ENCODE results near the gene NOXO1. TPM values are rescaled to one million over a fixed set of nuclear protein-coding genes. Genes with fewer than 3 reads are reported as not detected.
A peak's percentile ranks its signal among the peaks of the same experiment; 100 is the strongest.

NOXO1 gene
- total and polyA plus RNA-seq, 9 of the 15 experiments (the other 6 are each of a cell fraction or from before 2014, with no cell fraction given): not detected

- H3K9ac ChIP-seq (ENCODE audit: insufficient read depth in 1 of 2, low read depth in 2 of 2, low read length in 2 of 2): peak overlapping the region in 1 of 2 experiments; percentile 66; a peak in 2 of 4 replicates
- no peaks in the 10 kb centered on the region for H3K9me1 ChIP-seq (ENCODE audit: control insufficient read depth, insufficient read depth, low read length)
- no peaks in the 10 kb centered on the region for H3K36me3 ChIP-seq (ENCODE audit: control insufficient read depth, insufficient read depth, low read length)
- BruUV-seq (replicated peaks): no TSS peak
- H3K9me3 ChIP-seq (replicated peaks; ENCODE audit: control insufficient read depth, insufficient read depth, low read depth, low read length): no peaks in the 10 kb centered on the region
- no peak overlapping the region for H3K4me3 ChIP-seq
- peaks cover 3 to 53% of the 10 kb centered on the region in 2 experiments; a peak in 4 of 5 replicates for H3K4me1 ChIP-seq (replicated peaks in 1 of 2; ENCODE audit: control insufficient read depth in 2 of 2, insufficient read depth in 2 of 2, low read length in 2 of 2)
- H3K79me2 ChIP-seq (ENCODE audit: control insufficient read depth, insufficient read depth, low read length): no peaks in the 10 kb centered on the region
- H2AFZ ChIP-seq (ENCODE audit: low read depth, low read length): no peak overlapping the region
- H3K4me2 ChIP-seq (ENCODE audit: insufficient read depth, low read length): no peak overlapping the region
- DNase-seq (ENCODE audit: extremely low read depth in 1 of 4, low spot score in 3 of 4) (no peak), FAIRE-seq (no peak), ATAC-seq (no peak)
- ChIA-PET POLR2A (interaction anchor here (0.6 to 5.6 kb wide), 3 partner anchors 9 to 47 kb away, joined by 3 to 37 read pairs (median 5); partner anchors contain the start of gene RPS2), CTCF (ENCODE audit: low intra/inter-chr PET ratio) (interaction anchor here (0.5 kb wide), 1 partner anchor 102 kb away, joined by 3 read pairs; no protein-coding TSS in a partner anchor)
- intact Hi-C loops (cut with micrococcal nuclease): no loop called here
- H3K27ac ChIP-seq (ENCODE audit: extremely low read depth, low read depth, low read length): no peak overlapping the region
- WGBS (ENCODE audit: insufficient coverage, low coverage, missing lambda C conversion rate): 71% methylated on average over 19 of the region's 19 CpGs
- no peaks in the 10 kb centered on the region for H4K20me1 ChIP-seq (replicated peaks; ENCODE audit: control insufficient read depth, insufficient read depth, low read length)
- no peaks in the 10 kb centered on the region for H3K27me3 ChIP-seq (ENCODE audit: control insufficient read depth in 2 of 2, insufficient read depth in 2 of 2, low read length in 2 of 2)
- in situ Hi-C loops (cut with MboI): no loop called here
- no peak for TF ChIP-seq ZNF740 (CRISPR knock-in tag; IDR thresholded peaks at IDR 0.05)
- no peak for TF ChIP-seq ZNF740 (tag; IDR thresholded peaks at IDR 0.05)
- no peak for TF ChIP-seq ELF1 (tag; IDR thresholded peaks at IDR 0.05)
- TF ChIP-seq CBFA2T3 (IDR thresholded peaks at IDR 0.05): no peak
- no peak for TF ChIP-seq NUFIP1 (IDR thresholded peaks at IDR 0.05; ENCODE audit: partially characterized antibody)
- no peak for TF ChIP-seq POLR2AphosphoS5 (IDR thresholded peaks at IDR 0.05; ENCODE audit: control insufficient read depth, insufficient read depth, low read depth, low read length)
- no peak for TF ChIP-seq BCLAF1 (IDR thresholded peaks at IDR 0.05; ENCODE audit: borderline replicate concordance in 1 of 2, control insufficient read depth in 1 of 2, low read depth in 2 of 2, low read length in 1 of 2)
- TF ChIP-seq ZNF277 (CRISPR knock-in tag; IDR thresholded peaks at IDR 0.05; ENCODE audit: borderline replicate concordance): no peak
- TF ChIP-seq ZNF785 (CRISPR knock-in tag; IDR thresholded peaks at IDR 0.05): no peak
- TF ChIP-seq U2AF2 (optimal IDR thresholded peaks at IDR 0.05; ENCODE audit: low read depth, low read length): no peak
- no peak for TF ChIP-seq RNF2 (IDR thresholded peaks at IDR 0.05)
- TF ChIP-seq ZNF609 (CRISPR knock-in tag; IDR thresholded peaks at IDR 0.05; ENCODE audit: borderline replicate concordance): no peak
Observed at GRCh38 chr16:1950559-1950958, 30.7 kb downstream of the NOXO1 start.

Measured in K562 (cell line).